HCT116 (cell line): ENCODE measurements around the gene C10orf62. TPM values are rescaled to one million over a fixed set of nuclear protein-coding genes. Genes with fewer than 3 reads are reported as not detected.

Experiments
- ATAC-seq: fragments of 200-7000 bp; cut with Tn5 transposase; 2 replicates; pipeline ENCODE4 v1.9.1; 2020; ENCODE audit warnings: mild to moderate bottlenecking, moderate library complexity
- BruUV-seq: library from RNA; stranded (reverse); fragments of 400-500 nt; replicated peaks from 2 replicates; lab custom pipeline; 2021; lab: Mats Ljungman, UMichigan
- CTCF ChIA-PET: fragments of 300-600 bp; sonication (Branson Sonifier 250); formaldehyde crosslinking; loops from one replicate; lab custom pipeline; 2021; ENCODE audit warnings: antibody characterized with exemption; lab: Charles Lee
- POLR2A ChIA-PET: fragments of 300-600, 350-600 bp; sonication (Branson Sonifier 250); formaldehyde crosslinking; loops from one replicate; lab custom pipeline; 2021; ENCODE audit warnings: antibody characterized with exemption; lab: Charles Lee
- RAD21 ChIA-PET, 2 experiments: fragments of 300-600 bp; sonication (Branson Sonifier 250); formaldehyde crosslinking; loops; one replicate each; lab custom pipeline; 2023; ENCODE audit warnings: low total read pairs in 2 of 2; ENCODE audit not compliant: uncharacterized antibody in 2 of 2, unreplicated experiment in 2 of 2, low non-redundant PET in 1 of 2; lab: Charles Lee
- DNase-seq: peaks from one replicate; pipeline ENCODE4 v3.0.0-alpha.2; 2010; ENCODE audit warnings: low read depth, low spot score
- H2AFZ ChIP-seq: fragments of 200-600 bp; shearing (Covaris generic), sonication (generic); 2 replicates; pipeline ENCODE4 v1.6.1; 2017; ENCODE audit warnings: low read depth, mixed run types, mixed read lengths, antibody characterized with exemption, low read length; ENCODE audit not compliant: poor library complexity, severe bottlenecking
- H3K27ac ChIP-seq: 2 replicates; pipeline ENCODE4 v1.5.1; 2012; ENCODE audit warnings: low read depth, low read length
- H3K27me3 ChIP-seq: fragments of 200-600 bp; sonication (generic); 2 replicates; pipeline ENCODE4 v1.6.1; 2016; ENCODE audit warnings: mixed run types, low read length, mixed read lengths; ENCODE audit not compliant: insufficient read depth
- H3K36me3 ChIP-seq, 2 experiments: fragments of 200-500 bp in 1 of 2; fragments of 200-600 bp in 1 of 2; sonication (Bioruptor generic) in 1 of 2; sonication (generic) in 1 of 2; 2 replicates each; pipeline versions ENCODE4 v1.5.1 to v1.6.1; 2014 to 2016; ENCODE audit warnings: low read length in 2 of 2, inconsistent platforms in 1 of 2, mixed read lengths in 1 of 2, mixed run types in 1 of 2; ENCODE audit not compliant: insufficient read depth in 2 of 2, control insufficient read depth in 1 of 2
- H3K4me1 ChIP-seq, 2 experiments: fragments of 200-600 bp in 1 of 2; sonication (generic) in 1 of 2; 2 replicates each; pipeline versions ENCODE4 v1.5.1 to v1.6.1; 2012 to 2017; ENCODE audit warnings: low read length in 2 of 2, inconsistent platforms in 1 of 2, mild to moderate bottlenecking in 1 of 2, mixed read lengths in 1 of 2, mixed run types in 1 of 2, moderate library complexity in 1 of 2; ENCODE audit not compliant: insufficient read depth in 2 of 2, control insufficient read depth in 1 of 2
- H3K4me2 ChIP-seq: fragments of 200-600 bp; sonication (generic); 2 replicates; pipeline ENCODE4 v1.6.1; 2017; ENCODE audit warnings: mixed run types, low read length, mixed read lengths
- H3K4me3 ChIP-seq, 2 experiments: fragments of 200-600 bp in 1 of 2; sonication (generic) in 1 of 2; replicated peaks in 1 of 2; 2 replicates each; pipeline ENCODE4 v1.5.1; 2011 to 2016; ENCODE audit warnings: low read length in 2 of 2, control low read depth in 1 of 2, low read depth in 1 of 2, mild to moderate bottlenecking in 1 of 2, mixed read lengths in 1 of 2, mixed run types in 1 of 2
- H3K79me2 ChIP-seq: fragments of 200-600 bp; sonication (generic); 2 replicates; pipeline ENCODE4 v1.6.1; 2017; ENCODE audit warnings: mild to moderate bottlenecking, mixed run types, low read length, moderate library complexity, mixed read lengths; ENCODE audit not compliant: insufficient read depth
- H3K9ac ChIP-seq: fragments of 200-600 bp; sonication (generic); 2 replicates; pipeline ENCODE4 v1.6.1; 2016; ENCODE audit warnings: low read length, mixed read lengths
- H3K9me2 ChIP-seq: fragments of 200-600 bp; sonication (generic), shearing (Covaris generic); 2 replicates; pipeline ENCODE4 v1.6.1; 2017; ENCODE audit warnings: mixed run types, mild to moderate bottlenecking, moderate library complexity; ENCODE audit not compliant: insufficient read depth
- H3K9me3 ChIP-seq, 2 experiments: fragments of 200-500 bp in 1 of 2; fragments of 200-600 bp in 1 of 2; sonication (Bioruptor generic) in 1 of 2; sonication (generic) in 1 of 2; 2 replicates each; pipeline ENCODE4 v1.6.1; 2014 to 2017; ENCODE audit warnings: low read length in 2 of 2, mixed read lengths in 2 of 2, inconsistent platforms in 1 of 2, low read depth in 1 of 2, mild to moderate bottlenecking in 1 of 2, mixed run types in 1 of 2, moderate library complexity in 1 of 2; ENCODE audit not compliant: control insufficient read depth in 1 of 2, insufficient read depth in 1 of 2
- H4K20me1 ChIP-seq: fragments of 200-600 bp; sonication (generic), shearing (Covaris generic); 2 replicates; pipeline ENCODE4 v1.6.1; 2017; ENCODE audit warnings: mixed run types, mild to moderate bottlenecking, moderate library complexity; ENCODE audit not compliant: insufficient read depth
- CEBPB ChIP-seq: IDR thresholded peaks from 2 replicates; pipeline ENCODE4 v1.6.1; 2012; ENCODE audit warnings: low read depth
- CTCF ChIP-seq, 3 experiments: fragments of 200-600 bp in 1 of 3; sonication (generic) in 1 of 3; IDR thresholded peaks in 2 of 3; conservative IDR thresholded peaks in 1 of 3; 2 replicates each; pipeline ENCODE4 v1.5.1; 2012 to 2017; ENCODE audit warnings: low read depth in 2 of 3, low read length in 2 of 3, antibody characterized with exemption in 1 of 3, borderline replicate concordance in 1 of 3, control low read depth in 1 of 3, mild to moderate bottlenecking in 1 of 3, mixed read lengths in 1 of 3, mixed run types in 1 of 3, moderate library complexity in 1 of 3; ENCODE audit not compliant: insufficient read depth in 1 of 3
- EGR1 ChIP-seq: IDR thresholded peaks from 2 replicates; pipeline ENCODE4 v1.6.1; 2012; ENCODE audit warnings: low read depth
- ELF1 ChIP-seq: IDR thresholded peaks from 2 replicates; pipeline ENCODE4 v1.6.1; 2012; ENCODE audit warnings: low read depth, borderline replicate concordance
- EZH2phosphoT487 ChIP-seq: fragments of 200-600 bp; IDR thresholded peaks from 2 replicates; pipeline ENCODE4 v1.6.1; 2018; ENCODE audit warnings: antibody characterized with exemption, borderline replicate concordance
- FOSL1 ChIP-seq: IDR thresholded peaks from 2 replicates; pipeline ENCODE4 v1.6.1; 2012; ENCODE audit warnings: low read depth
- JUND ChIP-seq: IDR thresholded peaks from 2 replicates; pipeline ENCODE4 v1.6.1; 2012
- POLR2A ChIP-seq: IDR thresholded peaks from 2 replicates; pipeline ENCODE4 v1.7.0; 2011; ENCODE audit warnings: borderline replicate concordance; ENCODE audit not compliant: insufficient read depth, insufficient read length; ENCODE audit errors: extremely low read depth
- POLR2AphosphoS5 ChIP-seq: IDR thresholded peaks from 2 replicates; pipeline ENCODE4 v1.6.1; 2011; ENCODE audit warnings: mild to moderate bottlenecking, low read depth, low read length, moderate library complexity
- RAD21 ChIP-seq: IDR thresholded peaks from 2 replicates; pipeline ENCODE4 v1.6.1; 2012; ENCODE audit warnings: low read depth, mild to moderate bottlenecking
- SIN3A ChIP-seq: IDR thresholded peaks from 2 replicates; pipeline ENCODE4 v1.6.1; 2012; ENCODE audit warnings: low read depth
- SP1 ChIP-seq: IDR thresholded peaks from 2 replicates; pipeline ENCODE4 v1.6.1; 2012; ENCODE audit warnings: low read depth
- SRF ChIP-seq: IDR thresholded peaks from 2 replicates; pipeline ENCODE4 v1.6.1; 2012; ENCODE audit warnings: low read depth
- TCF7L2 ChIP-seq: IDR thresholded peaks from 2 replicates; pipeline ENCODE4 v1.7.0; 2011; ENCODE audit warnings: borderline replicate concordance, inconsistent platforms; ENCODE audit not compliant: insufficient read depth, insufficient read length; ENCODE audit errors: extremely low read depth
- YY1 ChIP-seq: IDR thresholded peaks from 2 replicates; pipeline ENCODE4 v1.6.1; 2011; ENCODE audit warnings: low read length, low read depth, moderate library complexity, mild to moderate bottlenecking; ENCODE audit not compliant: insufficient replicate concordance; ENCODE audit errors: extremely low read depth
- ZFX ChIP-seq: fragments of 450-650 bp; IDR thresholded peaks from 2 replicates; pipeline ENCODE4 v1.6.1; 2017
- ZNF274 ChIP-seq: fragments of 200-500 bp; sonication (Bioruptor generic); IDR thresholded peaks from 2 replicates; pipeline ENCODE4 v1.6.1; 2014; ENCODE audit warnings: mild to moderate bottlenecking, low read depth, low read length, inconsistent platforms
- intact Hi-C: fragments of 100-400 bp; cut with micrococcal nuclease; formaldehyde crosslinking; loops from 2 replicates; pipeline ENCODE4 v1.10.0; 2022
- total RNA-seq: library from RNA; stranded (reverse); gene quantifications from one replicate; pipeline ENCODE4 v1.2.1, GENCODE V29; 2021; ENCODE audit not compliant: unreplicated experiment
- TF ChIP-seq, protein P1 (sequence below): IDR thresholded peaks from 2 replicates; pipeline ENCODE4 v1.6.1; 2012
- TF ChIP-seq, protein P2 (sequence below): IDR thresholded peaks from 2 replicates; pipeline ENCODE4 v1.6.1; 2012

Gene C10orf62
- total RNA-seq, 1 experiment from 2014 or later = 0.32 TPM

GRCh38 chr10:97629289-97629688 is 39.8 kb downstream of the C10orf62 start:
- no peak for TF ChIP-seq SRF
- TF ChIP-seq, protein P1, sequence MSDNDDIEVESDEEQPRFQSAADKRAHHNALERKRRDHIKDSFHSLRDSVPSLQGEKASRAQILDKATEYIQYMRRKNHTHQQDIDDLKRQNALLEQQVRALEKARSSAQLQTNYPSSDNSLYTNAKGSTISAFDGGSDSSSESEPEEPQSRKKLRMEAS = no peak
- TF ChIP-seq, protein P2, sequence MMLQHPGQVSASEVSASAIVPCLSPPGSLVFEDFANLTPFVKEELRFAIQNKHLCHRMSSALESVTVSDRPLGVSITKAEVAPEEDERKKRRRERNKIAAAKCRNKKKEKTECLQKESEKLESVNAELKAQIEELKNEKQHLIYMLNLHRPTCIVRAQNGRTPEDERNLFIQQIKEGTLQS = no peak
- no peak for TF ChIP-seq EGR1
- no peak for TF ChIP-seq CEBPB
- no peak for TF ChIP-seq ZFX
- TF ChIP-seq ZNF274 = no peak
- TF ChIP-seq SP1 = no peak
- TF ChIP-seq RAD21 = no peak
- TF ChIP-seq EZH2phosphoT487 = no peak
- no peak for TF ChIP-seq TCF7L2
- no peak for TF ChIP-seq FOSL1
- TF ChIP-seq CTCF (IDR thresholded peaks at IDR 0.05 in 2 of 3, conservative IDR thresholded peaks at IDR 0.05 in 1 of 3; ENCODE audit: borderline replicate concordance in 1 of 3, insufficient read depth in 1 of 3, low read depth in 2 of 3, low read length in 2 of 3) = no peak
- TF ChIP-seq POLR2A = no peak
- no peak for TF ChIP-seq YY1
- TF ChIP-seq SIN3A = no peak
- no peak for TF ChIP-seq POLR2AphosphoS5
- no peak for TF ChIP-seq JUND
- TF ChIP-seq ELF1 = no peak
- RAD21 ChIA-PET = no interaction called here
- intact Hi-C loops = no loop called here
- Histone ChIP-seq H3K9ac (no peak overlapping the region), H3K27me3 (no peaks in the 10 kb centered on the region), H3K4me3 (no peak overlapping the region), H3K79me2 (peaks cover 6% of the 10 kb centered on the region; the same call in 1 of the 2 replicates), H2AFZ (no peak overlapping the region), H3K36me3 (no peaks in the 10 kb centered on the region), H3K4me2 (no peak overlapping the region), H3K9me3 (no peaks in the 10 kb centered on the region), H4K20me1 (no peaks in the 10 kb centered on the region), H3K4me1 (peaks cover 0 to 25% of the 10 kb centered on the region in 2 experiments; a peak in 3 of 4 replicates), H3K27ac (no peak overlapping the region), H3K9me2 (no peaks in the 10 kb centered on the region)
- POLR2A ChIA-PET = no interaction called here
- BruUV-seq = no TSS peak
- ATAC-seq (no peak), DNase-seq (no peak)
- CTCF ChIA-PET = no interaction called here
